ENCODE data around the gene C3orf52. TPM values are rescaled to one million over a fixed set of nuclear protein-coding genes. Genes with fewer than 3 reads are reported as not detected.
A peak's percentile ranks its signal among the peaks of the same experiment; 100 is the strongest.
"Not testable (repeated sequence)": the region's sequence is repeated elsewhere in the genome, so short reads cannot be mapped to it uniquely, and the experiment has no call there.

The C3orf52 gene, protein sequence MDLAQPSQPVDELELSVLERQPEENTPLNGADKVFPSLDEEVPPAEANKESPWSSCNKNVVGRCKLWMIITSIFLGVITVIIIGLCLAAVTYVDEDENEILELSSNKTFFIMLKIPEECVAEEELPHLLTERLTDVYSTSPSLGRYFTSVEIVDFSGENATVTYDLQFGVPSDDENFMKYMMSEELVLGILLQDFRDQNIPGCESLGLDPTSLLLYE
- total RNA-seq (10 to 100 TPM in 1 of 2 donors, 1 to 10 TPM in 1; 6.8 to 13.2 TPM), polyA plus RNA-seq (ENCODE audit: insufficient read depth, low read depth, low replicate concordance) (5.7 TPM)
- long read RNA-seq, donor 1, transcript C3orf52-201 (6 exons, 2,277 nt), result major isoform, 5 of 5 reads
- long read RNA-seq, donor 1, partial matches to known transcripts, result 0 of 5 reads
- long read RNA-seq, donor 1, other reads (novel, unspliced or antisense), result 0 of 5 reads
- long read RNA-seq, donor 2, partial matches to known transcripts, result 0 of 1 reads
- long read RNA-seq, donor 2, other reads (novel, unspliced or antisense), result 0 of 1 reads

DNA sequence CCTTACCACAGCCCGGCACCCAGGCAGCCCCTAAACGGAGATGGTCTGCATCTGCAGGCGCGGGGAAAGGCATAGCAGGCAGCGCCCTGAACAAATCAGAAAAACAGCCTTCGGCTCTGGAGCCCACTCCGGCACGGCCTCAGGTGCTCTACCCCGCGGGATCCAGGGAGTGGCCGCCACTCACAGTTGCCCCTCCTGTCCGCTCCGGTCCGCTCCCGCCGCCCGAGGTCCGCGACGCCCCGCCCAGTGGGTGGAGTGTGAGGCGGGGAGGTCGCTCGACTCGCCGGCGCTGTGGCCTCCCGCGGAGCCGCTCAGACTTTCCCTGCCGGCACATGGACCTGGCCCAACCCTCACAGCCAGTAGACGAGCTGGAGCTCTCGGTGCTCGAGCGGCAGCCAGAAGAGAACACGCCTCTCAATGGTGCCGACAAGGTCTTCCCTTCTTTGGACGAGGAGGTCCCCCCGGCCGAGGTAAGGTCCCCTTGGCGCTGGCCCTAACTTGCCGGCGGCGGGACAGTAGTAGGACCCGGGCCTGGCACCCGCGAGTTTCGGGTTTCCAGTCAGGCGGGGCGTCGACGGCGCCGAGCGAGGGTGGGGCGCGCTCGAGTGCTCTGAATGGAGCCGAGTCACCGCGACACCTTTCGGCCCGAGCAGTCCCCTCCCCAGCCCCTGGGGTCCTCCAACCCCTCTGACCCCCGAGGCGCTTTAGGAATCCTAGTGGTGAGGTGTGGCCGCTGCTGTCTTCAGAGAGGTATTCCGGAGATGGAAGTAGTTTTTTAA, at the start of gene C3orf52:
TSS of gene C3orf52 (plus strand) at position 314 of the 779 bp plus-strand sequence. CDS start at position 333, 19 bp downstream.
- peak within 1 kb of the TSS; percentile 51 to 68 for H3K4me3 ChIP-seq
- H3K4me1 ChIP-seq, result no peaks in the 10 kb centered on the region
- peak within 1 kb of the TSS in 1 of 2 donors; percentile 68 for H3K27ac ChIP-seq
- DNase-seq, result peak; percentile 85
- TF ChIP-seq CTCF (IDR thresholded peaks at IDR 0.05) (no peak), POLR2A (IDR thresholded peaks at IDR 0.05) (no peak)
- no peaks in the 10 kb centered on the region for H3K36me3 ChIP-seq (ENCODE audit: low read depth, missing control alignments)
- H3K27me3 ChIP-seq, result no peaks in the 10 kb centered on the region
- no peaks in the 10 kb centered on the region for H3K9me3 ChIP-seq
- WGBS, 2 donors, result 1% methylated on average over 10 to 67 of the region's 67 CpGs
- intact Hi-C loops (cut with DNase I; ENCODE audit: low total_unique reads), result no loop called here

- H3K9me3 ChIP-seq; DNase-seq; H3K4me1 ChIP-seq; H3K36me3 ChIP-seq (ENCODE audit: low read depth, missing control alignments); intact Hi-C loops (cut with DNase I; ENCODE audit: low total_unique reads); H3K27me3 ChIP-seq; H3K4me3 ChIP-seq; H3K27ac ChIP-seq: not testable (repeated sequence)
- 61 to 71% methylated on average over 4 of the region's 4 CpGs for WGBS, 2 donors
Measured at GRCh38 chr3:112037194-112037593, 49.0 kb upstream of the C3orf52 start.

DNA sequence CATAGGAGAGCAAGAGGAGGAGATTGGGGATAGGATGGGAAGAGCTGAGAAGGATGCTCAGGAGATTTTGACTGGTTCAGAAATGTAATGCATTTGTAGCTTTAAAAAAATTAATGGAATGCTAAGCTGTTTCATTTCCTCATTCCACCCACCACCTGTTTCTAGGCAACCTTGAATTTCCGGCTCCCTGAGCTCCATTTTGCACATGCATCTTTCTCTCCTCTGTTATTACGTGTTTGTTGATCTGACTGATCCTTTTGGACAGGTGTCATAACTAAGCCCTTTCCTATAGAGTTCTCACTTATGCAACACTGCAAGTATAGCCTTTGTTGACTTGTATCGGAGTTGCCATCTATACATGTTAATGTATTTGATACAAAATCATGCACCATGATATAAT, 47.3 kb upstream of the C3orf52 start:
- Histone ChIP-seq H3K27ac (no peak overlapping the region), H3K4me3 (no peak overlapping the region), H3K4me1 (no peaks in the 10 kb centered on the region), H3K9me3 (no peaks in the 10 kb centered on the region), H3K36me3 (ENCODE audit: low read depth, missing control alignments) (no peaks in the 10 kb centered on the region), H3K27me3 (no peaks in the 10 kb centered on the region)
- WGBS, 2 donors, result 77 to 81% methylated on average over 3 of the region's 3 CpGs
- no peak for DNase-seq
- no peak for TF ChIP-seq CTCF (IDR thresholded peaks at IDR 0.05)
- no peak for TF ChIP-seq POLR2A (IDR thresholded peaks at IDR 0.05)
- intact Hi-C loops (cut with DNase I; ENCODE audit: low total_unique reads), result no loop called here

DNA sequence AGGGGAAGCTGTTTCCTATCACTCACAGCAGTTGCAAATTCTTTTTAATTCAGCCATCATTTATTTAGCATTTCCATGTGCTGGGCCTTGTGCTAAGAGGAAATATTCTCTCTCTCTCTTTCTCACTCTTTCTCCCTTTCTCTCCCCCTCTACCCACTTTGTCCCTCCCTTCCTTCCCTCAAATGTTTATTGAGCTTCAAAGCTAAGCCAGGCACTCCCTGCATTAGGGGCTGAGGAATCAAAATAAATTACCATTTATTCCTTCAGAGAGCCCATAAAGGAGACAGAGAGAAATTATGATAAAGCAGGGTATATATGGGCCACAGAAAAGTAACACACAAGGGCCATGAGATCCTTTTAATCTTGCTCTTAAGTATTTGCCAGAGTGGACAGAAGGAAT, 44.9 kb upstream of the C3orf52 start:
- no peak overlapping the region for H3K27ac ChIP-seq
- no peaks in the 10 kb centered on the region for H3K36me3 ChIP-seq (ENCODE audit: low read depth, missing control alignments)
- intact Hi-C loops (cut with DNase I; ENCODE audit: low total_unique reads), result no loop called here
- H3K9me3 ChIP-seq, result no peaks in the 10 kb centered on the region
- TF ChIP-seq CTCF (IDR thresholded peaks at IDR 0.05) (no peak), POLR2A (IDR thresholded peaks at IDR 0.05) (no peak)
- H3K4me3 ChIP-seq, result no peak overlapping the region
- H3K4me1 ChIP-seq, result no peaks in the 10 kb centered on the region
- H3K27me3 ChIP-seq, result no peaks in the 10 kb centered on the region
- DNase-seq, result no peak

GRCh38 chr3:112042842-112043280, 43.3 kb upstream of the C3orf52 start:
- Histone ChIP-seq H3K27ac (no peak overlapping the region), H3K4me3 (no peak overlapping the region), H3K9me3 (no peaks in the 10 kb centered on the region), H3K27me3 (no peaks in the 10 kb centered on the region), H3K4me1 (no peaks in the 10 kb centered on the region), H3K36me3 (ENCODE audit: low read depth, missing control alignments) (no peaks in the 10 kb centered on the region)
- TF ChIP-seq CTCF (IDR thresholded peaks at IDR 0.05) (no peak), POLR2A (IDR thresholded peaks at IDR 0.05) (no peak)
- 74 to 77% methylated on average over 6 of the region's 6 CpGs for WGBS, 2 donors
- no peak for DNase-seq
- intact Hi-C loops (cut with DNase I; ENCODE audit: low total_unique reads), result no loop called here
